IPS DF 6.9 (cell line): ENCODE data around the gene ITPKA.

Source experiments
- DNase-seq: peaks from one replicate; pipeline ENCODE4 v3.0.0-alpha.2; 2013; ENCODE audit warnings: low read depth, low spot score
- H3K27ac ChIP-seq: one replicate; pipeline ENCODE4 v1.5.1; 2013; ENCODE audit warnings: low read length, control low read depth
- H3K27me3 ChIP-seq: 2 replicates; pipeline ENCODE4 v1.6.1; 2013; ENCODE audit warnings: mild to moderate bottlenecking, low read length; ENCODE audit not compliant: control insufficient read depth, insufficient read depth
- H3K36me3 ChIP-seq: 2 replicates; pipeline ENCODE4 v1.6.1; 2013; ENCODE audit warnings: low read length; ENCODE audit not compliant: control insufficient read depth, insufficient read depth
- H3K4me1 ChIP-seq: 2 replicates; pipeline ENCODE4 v1.6.1; 2013; ENCODE audit warnings: low read length; ENCODE audit not compliant: control insufficient read depth, insufficient read depth
- H3K4me3 ChIP-seq: 2 replicates; pipeline ENCODE4 v1.5.1; 2013; ENCODE audit warnings: mild to moderate bottlenecking, low read length
- H3K9me3 ChIP-seq: 2 replicates; pipeline ENCODE4 v1.6.1; 2013; ENCODE audit warnings: low read length, inconsistent platforms; ENCODE audit not compliant: control insufficient read depth, insufficient read depth
- WGBS: extraction: QIAGEN DNeasy Blood & Tissue Kit; methylation state at CpG from one replicate; pipeline ENCODE4 v1.1.7; 2013; ENCODE audit warnings: mixed read lengths, missing lambda C conversion rate; ENCODE audit not compliant: insufficient read length, insufficient coverage; 5-methylcytosine and 5-hydroxymethylcytosine counted together

Gene ITPKA

DNA sequence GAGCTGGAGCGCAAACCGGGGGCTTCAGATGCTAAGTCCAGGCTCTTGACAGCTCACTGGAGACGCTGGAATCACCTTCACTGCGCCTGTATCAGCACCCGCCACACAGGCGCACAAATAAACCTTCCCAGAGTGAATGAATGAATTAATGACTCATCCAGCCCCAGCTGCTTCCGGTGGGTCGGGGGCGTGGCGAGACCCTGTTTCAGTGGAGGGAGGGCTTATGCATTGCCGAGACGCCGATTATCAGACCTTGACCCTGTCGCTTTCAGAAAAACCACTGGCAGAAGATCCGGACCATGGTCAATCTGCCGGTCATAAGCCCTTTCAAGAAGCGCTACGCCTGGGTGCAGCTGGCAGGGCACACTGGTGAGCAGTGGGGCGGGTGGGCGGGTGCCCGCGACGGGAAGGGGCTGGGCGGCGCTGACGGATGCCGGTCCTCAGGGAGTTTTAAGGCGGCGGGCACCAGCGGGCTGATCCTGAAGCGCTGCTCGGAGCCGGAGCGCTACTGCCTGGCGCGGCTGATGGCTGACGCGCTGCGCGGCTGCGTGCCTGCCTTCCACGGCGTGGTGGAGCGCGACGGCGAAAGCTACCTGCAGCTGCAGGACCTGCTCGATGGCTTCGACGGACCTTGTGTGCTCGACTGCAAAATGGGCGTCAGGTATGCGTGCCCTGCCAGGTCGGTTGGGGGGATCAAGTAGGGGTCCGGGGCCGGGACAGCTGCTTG, 7.7 kb downstream of the ITPKA start:
- DNase-seq, result no peak
- Histone ChIP-seq H3K4me3 (peak overlapping the region; percentile 8; the same call in 1 of the 2 replicates), H3K9me3 (no peaks in the 10 kb centered on the region), H3K27ac (no peak overlapping the region), H3K27me3 (peaks cover 75% of the 10 kb centered on the region), H3K36me3 (no peaks in the 10 kb centered on the region), H3K4me1 (peaks cover 3% of the 10 kb centered on the region)
- no CpG with 5 or more reads among the region's 56 CpGs for WGBS

- Histone ChIP-seq H3K36me3 (no peaks in the 10 kb centered on the region), H3K4me3 (no peak overlapping the region; the same call in 1 of the 2 replicates)
- no peak for DNase-seq
Observed at GRCh38 chr15:41501931-41502794, 8.5 kb downstream of the ITPKA start.

DNA sequence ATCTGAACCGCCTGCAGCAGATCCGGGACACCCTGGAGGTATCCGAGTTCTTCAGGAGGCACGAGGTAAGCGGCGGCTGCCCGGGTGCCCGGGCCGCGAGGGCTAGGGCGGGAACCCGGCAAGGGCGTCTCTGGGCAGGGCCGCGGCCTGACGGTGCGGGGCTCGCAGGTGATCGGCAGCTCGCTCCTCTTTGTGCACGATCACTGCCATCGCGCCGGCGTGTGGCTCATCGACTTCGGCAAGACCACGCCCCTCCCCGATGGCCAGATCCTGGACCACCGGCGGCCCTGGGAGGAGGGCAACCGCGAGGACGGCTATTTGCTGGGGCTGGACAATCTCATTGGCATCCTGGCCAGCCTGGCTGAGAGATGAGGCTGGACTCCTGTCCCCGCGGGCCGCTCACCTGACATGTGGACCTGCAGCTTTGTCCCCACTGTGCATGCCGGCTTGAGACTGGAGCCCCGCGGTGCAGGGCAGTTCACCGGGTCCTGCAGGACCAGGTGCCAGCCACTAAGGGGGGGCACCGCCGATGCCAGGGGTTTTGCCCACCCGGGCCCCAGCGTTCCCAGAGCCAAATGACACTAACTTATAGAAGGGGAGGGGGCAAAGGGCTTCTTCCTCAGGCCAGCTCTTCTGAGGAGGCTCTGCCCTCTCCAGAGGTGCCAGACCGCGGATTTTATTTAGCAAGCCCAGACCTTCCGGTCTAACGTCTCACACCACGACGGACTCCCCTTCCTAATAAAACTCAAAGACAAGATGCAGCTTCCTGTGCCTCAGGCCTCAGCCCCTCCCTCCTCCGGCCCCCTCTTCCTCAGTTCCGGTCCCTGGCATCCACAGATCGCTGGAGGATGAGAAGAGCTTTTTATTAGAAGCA, 9.4 kb downstream of the ITPKA start:
- Histone ChIP-seq H3K27ac (no peak overlapping the region), H3K36me3 (no peaks in the 10 kb centered on the region), H3K27me3 (peaks cover 59% of the 10 kb centered on the region), H3K4me1 (peaks cover 3% of the 10 kb centered on the region), H3K9me3 (no peaks in the 10 kb centered on the region), H3K4me3 (no peak overlapping the region)
- DNase-seq, result no peak
- no CpG with 5 or more reads among the region's 54 CpGs for WGBS

More at GRCh38 chr15:41501931-41502794, 8.5 kb downstream of the ITPKA start:
- Histone ChIP-seq H3K9me3 (no peaks in the 10 kb centered on the region), H3K27me3 (peaks cover 67% of the 10 kb centered on the region), H3K27ac (no peak overlapping the region), H3K4me1 (peaks cover 3% of the 10 kb centered on the region)
- no CpG with 5 or more reads among the region's 64 CpGs for whole genome bisulfite sequencing

DNA sequence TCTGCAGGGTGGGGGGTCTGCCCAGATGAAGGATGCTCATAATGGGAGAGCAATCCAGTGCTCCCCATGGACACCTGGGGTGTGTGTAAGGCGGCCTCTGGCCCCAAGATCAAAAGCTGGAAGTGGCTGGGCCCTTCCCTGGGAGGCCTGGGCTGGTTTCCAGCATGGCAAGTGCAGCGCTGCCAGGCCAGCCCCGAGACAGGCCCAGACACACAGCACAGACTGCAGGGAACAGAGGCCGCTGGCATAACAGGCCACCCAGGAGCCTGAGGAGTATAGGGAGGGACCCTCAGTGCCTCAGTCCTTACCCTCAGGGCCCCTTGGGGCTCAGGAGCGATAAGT, 10.0 kb downstream of the ITPKA start:
- H3K4me1 ChIP-seq, result peaks cover 3% of the 10 kb centered on the region
- no peak for DNase-seq
- H3K9me3 ChIP-seq, result no peaks in the 10 kb centered on the region
- H3K36me3 ChIP-seq, result no peaks in the 10 kb centered on the region
- peaks cover 54% of the 10 kb centered on the region for H3K27me3 ChIP-seq
- no peak overlapping the region for H3K4me3 ChIP-seq
- H3K27ac ChIP-seq, result no peak overlapping the region
- WGBS, result no CpG with 5 or more reads among the region's 5 CpGs

- Histone ChIP-seq H3K36me3 (no peaks in the 10 kb centered on the region), H3K27me3 (peaks cover 43% of the 10 kb centered on the region), H3K9me3 (no peaks in the 10 kb centered on the region), H3K4me3 (no peak overlapping the region), H3K4me1 (peaks cover 3% of the 10 kb centered on the region; the same call in 1 of the 2 replicates), H3K27ac (no peak overlapping the region)
- DNase-seq, result no peak
- WGBS, result no CpG with 5 or more reads among the region's 13 CpGs
Observed at GRCh38 chr15:41504751-41505492, 11.2 kb downstream of the ITPKA start.

- Histone ChIP-seq H3K27me3 (peaks cover 43% of the 10 kb centered on the region), H3K27ac (no peak overlapping the region), H3K4me3 (no peak overlapping the region), H3K36me3 (no peaks in the 10 kb centered on the region), H3K9me3 (no peaks in the 10 kb centered on the region), H3K4me1 (peaks cover 3% of the 10 kb centered on the region; the same call in 1 of the 2 replicates)
- DNase-seq, result no peak
- no CpG with 5 or more reads among the region's 4 CpGs for WGBS
Observed at GRCh38 chr15:41505776-41506175, 12.1 kb downstream of the ITPKA start.

GRCh38 chr15:41506796-41507341, 13.2 kb downstream of the ITPKA start:
- WGBS, result no CpG with 5 or more reads among the region's 10 CpGs
- Histone ChIP-seq H3K9me3 (no peaks in the 10 kb centered on the region), H3K4me3 (no peak overlapping the region), H3K27me3 (peaks cover 41% of the 10 kb centered on the region), H3K36me3 (no peaks in the 10 kb centered on the region), H3K27ac (no peak overlapping the region), H3K4me1 (peaks cover 3% of the 10 kb centered on the region; the same call in 1 of the 2 replicates)
- no peak for DNase-seq

DNA sequence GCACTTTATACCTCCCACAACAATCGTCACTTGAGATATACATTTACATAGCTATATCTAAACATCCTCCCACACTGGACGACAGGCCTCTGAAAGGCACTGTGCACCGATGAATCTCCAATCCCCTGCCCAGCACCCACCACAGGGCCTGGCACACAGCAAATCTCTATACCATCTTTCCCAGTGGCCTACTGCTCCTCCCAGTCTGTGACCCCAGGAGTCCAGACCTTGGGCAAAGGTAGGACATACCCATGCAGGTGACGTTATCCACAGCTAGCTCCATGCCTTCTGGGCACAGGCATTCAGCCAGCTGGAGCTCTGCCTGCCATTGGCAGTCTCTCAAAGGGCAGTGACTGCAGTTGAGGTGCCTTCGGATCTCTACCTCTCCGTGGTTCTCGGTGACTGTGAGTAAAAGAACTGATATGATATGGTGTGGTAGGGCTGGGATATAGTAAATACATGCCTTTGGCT, 14.2 kb downstream of the ITPKA start:
- Histone ChIP-seq H3K4me3 (no peak overlapping the region), H3K27ac (no peak overlapping the region), H3K4me1 (peaks cover 4% of the 10 kb centered on the region; the same call in 1 of the 2 replicates), H3K27me3 (peaks cover 41% of the 10 kb centered on the region), H3K9me3 (no peaks in the 10 kb centered on the region), H3K36me3 (no peaks in the 10 kb centered on the region)
- DNase-seq, result no peak
- WGBS, result 100% methylated on average over 1 of the region's 7 CpGs

DNA sequence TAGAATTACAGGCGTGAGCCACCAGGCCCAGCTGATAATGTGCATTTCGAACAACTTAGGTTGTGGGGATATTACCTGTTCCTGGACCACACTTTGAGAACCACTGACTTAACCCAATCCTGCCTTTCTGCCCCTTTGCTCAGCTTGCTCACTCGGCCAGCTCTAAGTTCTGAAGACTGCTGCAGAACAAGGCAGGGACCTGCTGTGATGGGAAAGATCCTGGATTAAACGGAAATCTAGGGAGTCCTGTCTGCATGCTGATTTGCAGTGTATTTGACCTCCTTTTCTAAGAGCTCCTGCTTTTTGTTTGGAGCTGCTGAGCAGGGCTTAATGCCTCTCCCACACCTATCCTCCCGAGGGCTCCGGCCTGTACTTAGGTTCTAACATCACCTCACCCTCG, 17.1 kb downstream of the ITPKA start:
- peak overlapping the region; percentile 29; the same call in 1 of the 2 replicates for H3K4me3 ChIP-seq
- no peaks in the 10 kb centered on the region for H3K36me3 ChIP-seq
- H3K27ac ChIP-seq, result no peak overlapping the region
- WGBS, result no CpG with 5 or more reads among the region's 7 CpGs
- H3K9me3 ChIP-seq, result no peaks in the 10 kb centered on the region
- peaks cover 34% of the 10 kb centered on the region for H3K27me3 ChIP-seq
- DNase-seq, result no peak
- peaks cover 4% of the 10 kb centered on the region; the same call in 1 of the 2 replicates for H3K4me1 ChIP-seq
